IMR-90 (cell line): Measurements from ENCODE around the gene SPP2.

ENCODE experiments used
- ELK1 ChIP-seq: fragments of 150-350 bp; IDR thresholded peaks from 2 replicates; pipeline ENCODE4 v1.6.1; 2016; ENCODE audit warnings: low read depth, mild to moderate bottlenecking, low read length, moderate library complexity, borderline replicate concordance
- RCOR1 ChIP-seq: IDR thresholded peaks from 2 replicates; pipeline ENCODE4 v1.6.1; 2012; ENCODE audit warnings: mild to moderate bottlenecking, low read length, improper control_type of control experiment; ENCODE audit not compliant: insufficient replicate concordance

- TF ChIP-seq RCOR1 (no peak), ELK1 (no peak)
These were observed 41.4 kb downstream of the SPP2 start for GRCh38 chr2:234091883-234092282.
